ENCODE results near the gene PRLHR.

The PRLHR gene

GRCh38 chr10:118572256-118573041 is 23.0 kb downstream of the PRLHR start:
- no peaks in the 10 kb centered on the region for H3K27me3 ChIP-seq
- TF ChIP-seq CTCF (IDR thresholded peaks at IDR 0.05; ENCODE audit: low read depth, low read length), result no peak
- no peaks in the 10 kb centered on the region for H3K36me3 ChIP-seq
- no peaks in the 10 kb centered on the region for H3K9me3 ChIP-seq
- no peak for DNase-seq
- H3K4me1 ChIP-seq, result peaks cover 6% of the 10 kb centered on the region
- no peak overlapping the region for H3K4me3 ChIP-seq (ENCODE audit: low read depth, low read length)

- no peak overlapping the region for H3K4me3 ChIP-seq (ENCODE audit: low read depth, low read length)
- 0 out of 2 replicates have a peak, but pooled peaks have one; percentile 6 for TF ChIP-seq CTCF (IDR thresholded peaks at IDR 0.05; ENCODE audit: low read depth, low read length)
- DNase-seq, result no peak
Observed at GRCh38 chr10:118571123-118571522, 24.3 kb downstream of the PRLHR start.

GRCh38 chr10:118570591-118570990 is 24.9 kb downstream of the PRLHR start:
- no peaks in the 10 kb centered on the region for H3K9me3 ChIP-seq
- H3K4me3 ChIP-seq (ENCODE audit: low read depth, low read length), result no peak overlapping the region
- no peak for TF ChIP-seq CTCF (IDR thresholded peaks at IDR 0.05; ENCODE audit: low read depth, low read length)
- no peaks in the 10 kb centered on the region for H3K27me3 ChIP-seq
- H3K36me3 ChIP-seq, result no peaks in the 10 kb centered on the region
- DNase-seq, result no peak
- peaks cover 6% of the 10 kb centered on the region for H3K4me1 ChIP-seq

More at GRCh38 chr10:118571123-118571522, 24.3 kb downstream of the PRLHR start:
- no peaks in the 10 kb centered on the region for H3K36me3 ChIP-seq
- H3K9me3 ChIP-seq, result no peaks in the 10 kb centered on the region
- H3K27me3 ChIP-seq, result no peaks in the 10 kb centered on the region
- H3K4me1 ChIP-seq, result peaks cover 6% of the 10 kb centered on the region

- DNase-seq, result no peak
- Histone ChIP-seq H3K4me3 (ENCODE audit: low read depth, low read length) (no peak overlapping the region), H3K4me1 (peaks cover 6% of the 10 kb centered on the region), H3K27me3 (no peaks in the 10 kb centered on the region), H3K36me3 (no peaks in the 10 kb centered on the region), H3K9me3 (no peaks in the 10 kb centered on the region)
- TF ChIP-seq CTCF (IDR thresholded peaks at IDR 0.05; ENCODE audit: low read depth, low read length), result no peak
Observed at GRCh38 chr10:118569882-118570252, 25.6 kb downstream of the PRLHR start.

- H3K4me1 ChIP-seq, result peaks cover 6% of the 10 kb centered on the region
- H3K4me3 ChIP-seq (ENCODE audit: low read depth, low read length), result no peak overlapping the region
- no peak for DNase-seq
- H3K9me3 ChIP-seq, result no peaks in the 10 kb centered on the region
- H3K36me3 ChIP-seq, result no peaks in the 10 kb centered on the region
- TF ChIP-seq CTCF (IDR thresholded peaks at IDR 0.05; ENCODE audit: low read depth, low read length), result no peak
- no peaks in the 10 kb centered on the region for H3K27me3 ChIP-seq
Observed at GRCh38 chr10:118569241-118569881, 26.1 kb downstream of the PRLHR start.

- Histone ChIP-seq H3K36me3 (no peaks in the 10 kb centered on the region), H3K9me3 (no peaks in the 10 kb centered on the region), H3K4me1 (peaks cover 6% of the 10 kb centered on the region), H3K27me3 (no peaks in the 10 kb centered on the region), H3K4me3 (ENCODE audit: low read depth, low read length) (peak overlapping the region; percentile 19; the same call in 1 of the 2 replicates)
- peak; percentile 70 for TF ChIP-seq CTCF (IDR thresholded peaks at IDR 0.05; ENCODE audit: low read depth, low read length)
- DNase-seq, result peak; percentile 61
Observed at GRCh38 chr10:118568327-118568848, 27.1 kb downstream of the PRLHR start.

Data from BE2C (cell line).